Stimulated activated CD4-positive, alpha-beta T cell treated with anti-CD3 and anti-CD28 coated beads, Interleukin-4, amount 100 ng/mL, for 1 hour (primary cell): Measurements from ENCODE around the gene SEMA6A.

Experiments used
- DNase-seq: peaks from one replicate; pipeline ENCODE4 v3.0.0-alpha.2; 2020

Gene SEMA6A

GRCh38 chr5:116455061-116455460 lies 119.6 kb downstream of the SEMA6A start:
- no peak for DNase-seq

GRCh38 chr5:116454417-116454927 lies 120.2 kb downstream of the SEMA6A start:
- DNase-seq = no peak

- DNase-seq = no peak
These were observed 120.6 kb downstream of the SEMA6A start for GRCh38 chr5:116453988-116454411.

- DNase-seq = no peak
These were observed 121.8 kb downstream of the SEMA6A start for GRCh38 chr5:116452774-116453368.

GRCh38 chr5:116451905-116452450 lies 122.6 kb downstream of the SEMA6A start:
- DNase-seq = no peak

GRCh38 chr5:116451066-116451465 lies 123.6 kb downstream of the SEMA6A start:
- DNase-seq = no peak

GRCh38 chr5:116449458-116449857 lies 125.2 kb downstream of the SEMA6A start:
- no peak for DNase-seq

- no peak for DNase-seq
These were observed 125.7 kb downstream of the SEMA6A start for GRCh38 chr5:116448870-116449427.

GRCh38 chr5:116448450-116448849 lies 126.2 kb downstream of the SEMA6A start:
- no peak for DNase-seq

- no peak for DNase-seq
These were observed 128.1 kb downstream of the SEMA6A start for GRCh38 chr5:116446356-116447005.

- no peak for DNase-seq
These were observed 129.3 kb downstream of the SEMA6A start for GRCh38 chr5:116445311-116445710.

GRCh38 chr5:116444373-116445295 lies 130.0 kb downstream of the SEMA6A start:
- no peak for DNase-seq

GRCh38 chr5:116442931-116443551 lies 131.6 kb downstream of the SEMA6A start:
- DNase-seq = no peak

GRCh38 chr5:116442095-116442534 lies 132.5 kb downstream of the SEMA6A start:
- DNase-seq = no peak

- DNase-seq = no peak
These were observed 133.4 kb downstream of the SEMA6A start for GRCh38 chr5:116441223-116441622.

- no peak for DNase-seq
These were observed 134.1 kb downstream of the SEMA6A start for GRCh38 chr5:116440457-116441001.

- no peak for DNase-seq
These were observed 134.7 kb downstream of the SEMA6A start for GRCh38 chr5:116439905-116440304.

- DNase-seq = no peak
These were observed 135.6 kb downstream of the SEMA6A start for GRCh38 chr5:116438979-116439554.

GRCh38 chr5:116437922-116438578 lies 136.6 kb downstream of the SEMA6A start:
- no peak for DNase-seq

- DNase-seq = no peak
These were observed 137.3 kb downstream of the SEMA6A start for GRCh38 chr5:116437351-116437705.
